Measurements from ENCODE around the gene CDKAL1.

Gene CDKAL1

GRCh38 chr6:20775981-20776380 lies 241.7 kb downstream of the CDKAL1 start:
- no peak for TF ChIP-seq CTCF (IDR thresholded peaks at IDR 0.05; ENCODE audit: insufficient read depth, low read length, missing control alignments)
- no peak overlapping the region for H3K4me3 ChIP-seq (ENCODE audit: low read depth, low read length)
- ChIA-PET POLR2A (no interaction called here), CTCF (no interaction called here)
- no peak for DNase-seq (ENCODE audit: low read depth, low spot score)

GRCh38 chr6:20777801-20778200 lies 243.5 kb downstream of the CDKAL1 start:
- H3K4me3 ChIP-seq (ENCODE audit: low read depth, low read length) = no peak overlapping the region
- DNase-seq (ENCODE audit: low read depth, low spot score) = no peak
- ChIA-PET CTCF (no interaction called here), POLR2A (no interaction called here)
- TF ChIP-seq CTCF (IDR thresholded peaks at IDR 0.05; ENCODE audit: insufficient read depth, low read length, missing control alignments) = no peak

- DNase-seq (ENCODE audit: low read depth, low spot score) = no peak
- H3K4me3 ChIP-seq (ENCODE audit: low read depth, low read length) = no peak overlapping the region
- TF ChIP-seq CTCF (IDR thresholded peaks at IDR 0.05; ENCODE audit: insufficient read depth, low read length, missing control alignments) = no peak
- POLR2A ChIA-PET = no interaction called here
- CTCF ChIA-PET = no interaction called here
Measured at GRCh38 chr6:20778459-20778858, 244.2 kb downstream of the CDKAL1 start.

- DNase-seq (ENCODE audit: low read depth, low spot score) = no peak
- ChIA-PET CTCF (interaction anchor here (0.6 kb wide), 1 partner anchor 810 kb away, joined by 3 read pairs; no protein-coding TSS in a partner anchor), POLR2A (no interaction called here)
- no peak for TF ChIP-seq CTCF (IDR thresholded peaks at IDR 0.05; ENCODE audit: insufficient read depth, low read length, missing control alignments)
- H3K4me3 ChIP-seq (ENCODE audit: low read depth, low read length) = no peak overlapping the region
Measured at GRCh38 chr6:20778912-20779311, 244.7 kb downstream of the CDKAL1 start.

- DNase-seq (ENCODE audit: low read depth, low spot score) = no peak
- ChIA-PET POLR2A (no interaction called here), CTCF (no interaction called here)
- no peak overlapping the region for H3K4me3 ChIP-seq (ENCODE audit: low read depth, low read length)
- no peak for TF ChIP-seq CTCF (IDR thresholded peaks at IDR 0.05; ENCODE audit: insufficient read depth, low read length, missing control alignments)
Measured at GRCh38 chr6:20789162-20789561, 254.9 kb downstream of the CDKAL1 start.

- CTCF ChIA-PET = no interaction called here
Measured at GRCh38 chr6:20790032-20790791, 256.0 kb downstream of the CDKAL1 start.

More at GRCh38 chr6:20790032-20790791, 256.0 kb downstream of the CDKAL1 start:
- no peak overlapping the region for H3K4me3 ChIP-seq (ENCODE audit: low read depth, low read length)
- no peak for DNase-seq (ENCODE audit: low read depth, low spot score)
- POLR2A ChIA-PET = no interaction called here
- TF ChIP-seq CTCF (IDR thresholded peaks at IDR 0.05; ENCODE audit: insufficient read depth, low read length, missing control alignments) = no peak
